ENCODE data around the gene PRRG2.

Gene PRRG2

DNA sequence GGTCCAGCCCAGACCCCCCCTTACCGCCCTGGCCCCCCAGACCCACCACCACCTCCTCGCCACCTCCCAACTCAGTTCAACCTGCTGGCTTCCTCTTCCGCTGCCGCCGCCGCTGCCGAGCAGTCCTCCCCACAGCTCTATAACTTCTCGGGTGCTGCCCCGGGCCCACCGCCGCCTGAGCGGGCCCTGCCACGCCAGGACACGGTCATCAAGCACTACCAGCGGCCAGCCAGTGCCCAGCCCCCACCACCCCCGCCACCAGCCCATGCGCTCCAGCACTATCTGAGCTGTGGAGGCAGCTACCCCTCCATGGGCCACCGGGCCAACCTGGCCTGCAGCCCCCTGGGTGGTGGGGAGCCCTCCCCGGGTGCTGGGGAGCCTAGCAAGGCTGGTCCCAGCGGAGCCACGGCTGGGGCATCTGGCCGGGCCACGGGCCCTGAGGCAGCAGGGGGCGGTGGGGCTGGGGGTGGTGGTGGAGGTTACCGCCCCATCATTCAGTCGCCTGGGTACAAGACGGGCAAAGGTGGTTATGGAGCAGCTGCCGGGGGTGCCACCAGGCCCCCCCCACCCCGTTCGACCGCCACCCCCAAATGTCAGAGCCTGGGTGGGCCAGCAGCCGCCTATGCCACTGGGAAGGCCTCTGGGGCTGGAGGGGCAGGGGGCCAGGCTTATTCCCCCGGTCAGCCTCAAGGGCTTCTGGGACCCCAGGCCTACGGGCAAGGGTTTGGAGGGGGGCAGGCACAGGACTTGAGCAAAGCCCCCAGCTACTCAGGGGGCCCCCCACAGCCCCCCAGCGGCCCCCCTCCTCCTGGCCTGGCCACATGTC lies 14.1 kb downstream of the PRRG2 start:
- WGBS (ENCODE audit: insufficient coverage, insufficient read length), result no CpG with 5 or more reads among the region's 35 CpGs
- no peak for DNase-seq (ENCODE audit: low read depth, low spot score)
- Histone ChIP-seq H3K4me3 (ENCODE audit: low read length) (no peak overlapping the region), H3K4me1 (ENCODE audit: control insufficient read depth, insufficient read depth, low read length) (no peaks in the 10 kb centered on the region), H3K36me3 (ENCODE audit: control insufficient read depth, insufficient read depth, low read length) (peaks cover 45% of the 10 kb centered on the region), H3K27ac (ENCODE audit: low read length) (no peak overlapping the region), H3K27me3 (ENCODE audit: control insufficient read depth, insufficient read depth, low read length) (no peaks in the 10 kb centered on the region), H3K9me3 (ENCODE audit: control insufficient read depth, insufficient read depth, low read length) (no peaks in the 10 kb centered on the region)

GRCh38 chr19:49595819-49596404 lies 14.8 kb downstream of the PRRG2 start:
- peaks cover 46% of the 10 kb centered on the region for H3K36me3 ChIP-seq (ENCODE audit: control insufficient read depth, insufficient read depth, low read length)
- H3K4me1 ChIP-seq (ENCODE audit: control insufficient read depth, insufficient read depth, low read length), result no peaks in the 10 kb centered on the region
- H3K9me3 ChIP-seq (ENCODE audit: control insufficient read depth, insufficient read depth, low read length), result no peaks in the 10 kb centered on the region
- no CpG with 5 or more reads among the region's 32 CpGs for WGBS (ENCODE audit: insufficient coverage, insufficient read length)
- no peak overlapping the region for H3K27ac ChIP-seq (ENCODE audit: low read length)
- H3K27me3 ChIP-seq (ENCODE audit: control insufficient read depth, insufficient read depth, low read length), result no peaks in the 10 kb centered on the region
- H3K4me3 ChIP-seq (ENCODE audit: low read length), result no peak overlapping the region
- DNase-seq (ENCODE audit: low read depth, low spot score), result no peak

GRCh38 chr19:49596407-49596806 lies 15.3 kb downstream of the PRRG2 start:
- no CpG with 5 or more reads among the region's 15 CpGs for WGBS (ENCODE audit: insufficient coverage, insufficient read length)
- H3K4me1 ChIP-seq (ENCODE audit: control insufficient read depth, insufficient read depth, low read length), result no peaks in the 10 kb centered on the region

DNA sequence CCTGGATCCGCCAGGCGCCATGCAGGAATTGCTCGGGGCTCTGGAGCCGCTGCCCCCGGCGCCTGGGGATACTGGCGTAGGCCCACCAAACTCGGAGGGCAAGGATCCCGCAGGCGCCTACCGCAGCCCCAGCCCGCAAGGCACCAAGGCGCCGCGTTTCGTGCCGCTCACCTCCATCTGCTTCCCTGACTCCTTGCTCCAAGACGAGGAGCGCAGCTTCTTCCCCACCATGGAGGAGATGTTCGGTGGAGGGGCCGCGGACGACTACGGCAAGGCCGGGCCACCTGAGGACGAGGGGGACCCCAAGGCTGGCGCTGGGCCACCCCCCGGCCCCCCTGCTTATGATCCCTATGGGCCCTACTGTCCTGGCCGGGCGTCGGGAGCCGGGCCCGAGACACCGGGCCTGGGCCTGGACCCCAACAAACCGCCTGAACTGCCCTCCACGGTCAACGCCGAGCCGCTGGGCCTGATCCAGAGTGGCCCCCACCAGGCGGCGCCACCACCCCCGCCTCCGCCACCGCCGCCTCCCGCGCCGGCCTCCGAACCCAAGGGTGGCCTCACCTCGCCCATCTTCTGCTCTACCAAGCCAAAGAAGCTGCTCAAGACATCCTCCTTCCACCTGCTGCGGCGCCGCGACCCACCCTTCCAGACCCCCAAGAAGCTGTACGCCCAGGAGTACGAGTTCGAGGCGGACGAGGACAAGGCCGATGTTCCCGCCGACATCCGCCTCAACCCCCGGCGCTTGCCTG lies 16.0 kb downstream of the PRRG2 start:
- no peaks in the 10 kb centered on the region for H3K4me1 ChIP-seq (ENCODE audit: control insufficient read depth, insufficient read depth, low read length)
- no peak overlapping the region for H3K27ac ChIP-seq (ENCODE audit: low read length)
- DNase-seq (ENCODE audit: low read depth, low spot score), result no peak
- H3K9me3 ChIP-seq (ENCODE audit: control insufficient read depth, insufficient read depth, low read length), result no peaks in the 10 kb centered on the region
- no peaks in the 10 kb centered on the region for H3K27me3 ChIP-seq (ENCODE audit: control insufficient read depth, insufficient read depth, low read length)
- no peak overlapping the region for H3K4me3 ChIP-seq (ENCODE audit: low read length)
- H3K36me3 ChIP-seq (ENCODE audit: control insufficient read depth, insufficient read depth, low read length), result peaks cover 54% of the 10 kb centered on the region
- WGBS (ENCODE audit: insufficient coverage, insufficient read length), result no CpG with 5 or more reads among the region's 65 CpGs

More at GRCh38 chr19:49596407-49596806, 15.3 kb downstream of the PRRG2 start:
- no peak overlapping the region for H3K27ac ChIP-seq (ENCODE audit: low read length)
- H3K4me3 ChIP-seq (ENCODE audit: low read length), result no peak overlapping the region
- H3K9me3 ChIP-seq (ENCODE audit: control insufficient read depth, insufficient read depth, low read length), result no peaks in the 10 kb centered on the region
- H3K36me3 ChIP-seq (ENCODE audit: control insufficient read depth, insufficient read depth, low read length), result peaks cover 47% of the 10 kb centered on the region
- no peak for DNase-seq (ENCODE audit: low read depth, low spot score)
- H3K27me3 ChIP-seq (ENCODE audit: control insufficient read depth, insufficient read depth, low read length), result no peaks in the 10 kb centered on the region

- Histone ChIP-seq H3K4me1 (ENCODE audit: control insufficient read depth, insufficient read depth, low read length) (no peaks in the 10 kb centered on the region), H3K4me3 (ENCODE audit: low read length) (no peak overlapping the region), H3K36me3 (ENCODE audit: control insufficient read depth, insufficient read depth, low read length) (peaks cover 54% of the 10 kb centered on the region), H3K27ac (ENCODE audit: low read length) (no peak overlapping the region), H3K27me3 (ENCODE audit: control insufficient read depth, insufficient read depth, low read length) (no peaks in the 10 kb centered on the region), H3K9me3 (ENCODE audit: control insufficient read depth, insufficient read depth, low read length) (no peaks in the 10 kb centered on the region)
- no peak for DNase-seq (ENCODE audit: low read depth, low spot score)
- WGBS (ENCODE audit: insufficient coverage, insufficient read length), result no CpG with 5 or more reads among the region's 29 CpGs
Measured at GRCh38 chr19:49597703-49597974, 16.5 kb downstream of the PRRG2 start.

DNA sequence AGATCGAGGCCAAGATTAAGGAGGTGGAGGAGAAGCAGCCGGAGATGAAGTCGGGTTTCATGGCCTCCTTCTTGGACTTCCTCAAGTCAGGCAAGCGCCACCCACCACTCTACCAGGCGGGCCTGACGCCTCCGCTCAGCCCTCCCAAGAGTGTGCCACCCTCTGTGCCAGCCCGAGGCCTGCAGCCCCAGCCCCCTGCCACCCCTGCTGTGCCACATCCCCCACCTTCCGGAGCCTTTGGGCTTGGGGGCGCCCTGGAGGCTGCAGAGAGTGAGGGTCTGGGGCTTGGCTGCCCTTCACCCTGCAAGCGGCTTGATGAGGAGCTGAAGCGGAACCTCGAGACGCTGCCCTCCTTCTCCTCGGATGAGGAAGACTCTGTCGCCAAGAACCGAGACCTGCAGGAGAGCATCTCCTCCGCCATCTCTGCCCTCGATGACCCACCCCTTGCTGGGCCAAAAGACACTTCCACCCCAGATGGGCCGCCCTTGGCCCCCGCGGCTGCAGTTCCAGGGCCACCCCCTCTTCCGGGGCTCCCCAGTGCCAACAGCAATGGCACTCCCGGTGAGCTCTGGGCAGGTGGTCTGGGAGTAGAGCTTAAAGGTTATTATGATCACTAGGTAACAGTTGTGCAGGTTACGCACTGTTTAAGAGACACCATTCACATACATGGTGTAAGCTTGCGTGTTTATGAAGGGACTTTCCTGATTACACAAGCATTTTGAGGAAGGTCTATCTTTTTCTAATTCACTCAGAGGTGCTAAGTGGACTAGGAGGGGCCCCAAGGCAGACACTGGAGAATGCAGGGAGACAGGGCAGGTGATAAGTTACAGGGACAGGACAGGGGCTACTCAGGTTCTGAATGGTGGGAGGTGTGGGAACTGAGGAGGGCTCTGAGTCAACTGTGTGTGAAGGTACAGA lies 18.5 kb downstream of the PRRG2 start:
- Histone ChIP-seq H3K27ac (ENCODE audit: low read length) (no peak overlapping the region), H3K4me3 (ENCODE audit: low read length) (no peak overlapping the region), H3K9me3 (ENCODE audit: control insufficient read depth, insufficient read depth, low read length) (no peaks in the 10 kb centered on the region), H3K4me1 (ENCODE audit: control insufficient read depth, insufficient read depth, low read length) (no peaks in the 10 kb centered on the region), H3K36me3 (ENCODE audit: control insufficient read depth, insufficient read depth, low read length) (peaks cover 52% of the 10 kb centered on the region), H3K27me3 (ENCODE audit: control insufficient read depth, insufficient read depth, low read length) (no peaks in the 10 kb centered on the region)
- DNase-seq (ENCODE audit: low read depth, low spot score), result no peak
- no CpG with 5 or more reads among the region's 26 CpGs for WGBS (ENCODE audit: insufficient coverage, insufficient read length)

GRCh38 chr19:49601482-49602038 lies 20.4 kb downstream of the PRRG2 start:
- Histone ChIP-seq H3K4me3 (ENCODE audit: low read length) (no peak overlapping the region), H3K36me3 (ENCODE audit: control insufficient read depth, insufficient read depth, low read length) (peaks cover 43% of the 10 kb centered on the region), H3K27me3 (ENCODE audit: control insufficient read depth, insufficient read depth, low read length) (no peaks in the 10 kb centered on the region), H3K9me3 (ENCODE audit: control insufficient read depth, insufficient read depth, low read length) (no peaks in the 10 kb centered on the region), H3K27ac (ENCODE audit: low read length) (no peak overlapping the region), H3K4me1 (ENCODE audit: control insufficient read depth, insufficient read depth, low read length) (no peaks in the 10 kb centered on the region)
- DNase-seq (ENCODE audit: low read depth, low spot score), result no peak
- WGBS (ENCODE audit: insufficient coverage, insufficient read length), result no CpG with 5 or more reads among the region's 38 CpGs

GRCh38 chr19:49602806-49603205 lies 21.7 kb downstream of the PRRG2 start:
- no peaks in the 10 kb centered on the region for H3K9me3 ChIP-seq (ENCODE audit: control insufficient read depth, insufficient read depth, low read length)
- peaks cover 35% of the 10 kb centered on the region for H3K36me3 ChIP-seq (ENCODE audit: control insufficient read depth, insufficient read depth, low read length)
- H3K27me3 ChIP-seq (ENCODE audit: control insufficient read depth, insufficient read depth, low read length), result no peaks in the 10 kb centered on the region
- WGBS (ENCODE audit: insufficient coverage, insufficient read length), result no CpG with 5 or more reads among the region's 2 CpGs
- no peak for DNase-seq (ENCODE audit: low read depth, low spot score)
- no peak overlapping the region for H3K4me3 ChIP-seq (ENCODE audit: low read length)
- H3K27ac ChIP-seq (ENCODE audit: low read length), result no peak overlapping the region
- no peaks in the 10 kb centered on the region for H3K4me1 ChIP-seq (ENCODE audit: control insufficient read depth, insufficient read depth, low read length)

GRCh38 chr19:49605605-49606004 lies 24.5 kb downstream of the PRRG2 start:
- no peak for DNase-seq (ENCODE audit: low read depth, low spot score)
- Histone ChIP-seq H3K27me3 (ENCODE audit: control insufficient read depth, insufficient read depth, low read length) (no peaks in the 10 kb centered on the region), H3K36me3 (ENCODE audit: control insufficient read depth, insufficient read depth, low read length) (peaks cover 28% of the 10 kb centered on the region), H3K9me3 (ENCODE audit: control insufficient read depth, insufficient read depth, low read length) (no peaks in the 10 kb centered on the region), H3K27ac (ENCODE audit: low read length) (no peak overlapping the region), H3K4me3 (ENCODE audit: low read length) (no peak overlapping the region), H3K4me1 (ENCODE audit: control insufficient read depth, insufficient read depth, low read length) (no peaks in the 10 kb centered on the region)
- no CpG with 5 or more reads among the region's 7 CpGs for WGBS (ENCODE audit: insufficient coverage, insufficient read length)
